Vagina (tissue), 2 donors: ENCODE data around the gene TMA7.

Experiments used
- CTCF ChIP-seq, 3 experiments: fragments of 450-650 bp in 2 of 3; fragments of 200-600 bp in 1 of 3; sonication (generic) in 1 of 3; IDR thresholded peaks; one replicate each; pipeline ENCODE4 v1.5.1; 2017 to 2019; ENCODE audit warnings: antibody characterized with exemption in 3 of 3, mild to moderate bottlenecking in 2 of 3, moderate library complexity in 2 of 3
- POLR2A ChIP-seq, 2 donors: fragments of 450-650 bp; IDR thresholded peaks; one replicate each; pipeline ENCODE4 v1.6.1; 2017; ENCODE audit warnings: antibody characterized with exemption in 2 of 2, mild to moderate bottlenecking in 2 of 2, moderate library complexity in 2 of 2

- TF ChIP-seq CTCF (IDR thresholded peaks at IDR 0.05) (no peak), POLR2A (IDR thresholded peaks at IDR 0.05) (no peak)
Observed at GRCh38 chr3:48459773-48460516, 19.9 kb downstream of the TMA7 start.
